GM21360 (cell line): ENCODE data around the gene PCSK9.
"Not testable (repeated sequence)": the region's sequence is repeated elsewhere in the genome, so short reads cannot be mapped to it uniquely, and the experiment has no call there.

Experiments used
- ATAC-seq: cut with Tn5 transposase; IDR thresholded peaks from one replicate; pipeline ENCODE4 v1.9.1; 2021; ENCODE audit warnings: mild to moderate bottlenecking, moderate library complexity; ENCODE audit not compliant: unreplicated experiment

The PCSK9 gene

GRCh38 chr1:55007625-55008024, 31.7 kb upstream of the PCSK9 start:
- ATAC-seq, result no peak

GRCh38 chr1:55010194-55010886, 29.0 kb upstream of the PCSK9 start:
- no peak for ATAC-seq

GRCh38 chr1:55010887-55011217, 28.5 kb upstream of the PCSK9 start:
- ATAC-seq, result no peak

GRCh38 chr1:55012661-55013060, 26.7 kb upstream of the PCSK9 start:
- no peak for ATAC-seq

- no peak for ATAC-seq
These were observed 24.2 kb upstream of the PCSK9 start for GRCh38 chr1:55015123-55015522.

- ATAC-seq, result no peak
These were observed 23.4 kb upstream of the PCSK9 start for GRCh38 chr1:55015731-55016620.

GRCh38 chr1:55018395-55018794, 21.0 kb upstream of the PCSK9 start:
- ATAC-seq, result no peak

- ATAC-seq, result peak; percentile 99
These were observed 17.3 kb upstream of the PCSK9 start for GRCh38 chr1:55021942-55022546.

GRCh38 chr1:55024163-55024562, 15.2 kb upstream of the PCSK9 start:
- ATAC-seq, result not testable (repeated sequence)

- ATAC-seq, result not testable (repeated sequence)
These were observed 12.7 kb upstream of the PCSK9 start for GRCh38 chr1:55026682-55027081.

- ATAC-seq, result not testable (repeated sequence)
These were observed 8.2 kb upstream of the PCSK9 start for GRCh38 chr1:55031098-55031497.

GRCh38 chr1:55033265-55033614, 6.1 kb upstream of the PCSK9 start:
- no peak for ATAC-seq

GRCh38 chr1:55034476-55035133, 4.7 kb upstream of the PCSK9 start:
- ATAC-seq, result no peak

GRCh38 chr1:55035904-55036303, 3.4 kb upstream of the PCSK9 start:
- ATAC-seq, result no peak

GRCh38 chr1:55037733-55038551, 1.4 kb upstream of the PCSK9 start:
- ATAC-seq, result no peak

- ATAC-seq, result no peak
These were observed 853 bp upstream of the PCSK9 start for GRCh38 chr1:55038552-55038838.

- no peak for ATAC-seq
These were observed 390 bp upstream of the PCSK9 start for GRCh38 chr1:55038974-55039341.

GRCh38 chr1:55040083-55040932, 960 bp downstream of the PCSK9 start:
- no peak for ATAC-seq

GRCh38 chr1:55040933-55041494, 1.7 kb downstream of the PCSK9 start:
- ATAC-seq, result no peak

GRCh38 chr1:55041613-55042012, 2.3 kb downstream of the PCSK9 start:
- ATAC-seq, result no peak
